GM19351 (cell line): Measurements from ENCODE around the gene SPAG16.
A peak's percentile ranks its signal among the peaks of the same experiment; 100 is the strongest.

Experiments
- ATAC-seq: cut with Tn5 transposase; IDR thresholded peaks from one replicate; pipeline ENCODE4 v1.9.1; 2021; ENCODE audit warnings: mild to moderate bottlenecking, moderate library complexity; ENCODE audit not compliant: unreplicated experiment

Gene SPAG16

GRCh38 chr2:213284105-213285090, at the start of gene SPAG16:
Gene SPAG16 (plus strand): TSS chr2:213284464.
- peak; percentile 97 for ATAC-seq

DNA sequence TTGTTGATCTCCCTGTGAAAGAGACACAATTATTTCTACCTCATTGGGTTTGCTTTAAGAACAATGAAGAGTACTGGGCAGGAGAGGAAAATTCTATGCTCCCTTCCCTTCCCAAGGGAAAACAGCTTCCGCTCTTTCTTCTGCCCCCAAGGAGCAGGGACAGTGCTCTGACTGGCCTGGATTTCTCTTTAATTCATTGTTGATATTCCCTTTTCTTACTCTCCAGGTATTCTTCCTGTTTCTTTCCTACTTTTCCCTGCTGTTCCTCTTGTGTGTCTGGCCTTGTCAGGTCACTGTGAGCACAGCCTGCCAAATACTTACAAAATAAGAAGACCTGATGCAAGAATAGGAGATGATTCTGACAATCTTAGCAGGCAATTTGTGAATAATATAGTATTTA, 49.6 kb upstream of the SPAG16 start:
- ATAC-seq: no peak

DNA sequence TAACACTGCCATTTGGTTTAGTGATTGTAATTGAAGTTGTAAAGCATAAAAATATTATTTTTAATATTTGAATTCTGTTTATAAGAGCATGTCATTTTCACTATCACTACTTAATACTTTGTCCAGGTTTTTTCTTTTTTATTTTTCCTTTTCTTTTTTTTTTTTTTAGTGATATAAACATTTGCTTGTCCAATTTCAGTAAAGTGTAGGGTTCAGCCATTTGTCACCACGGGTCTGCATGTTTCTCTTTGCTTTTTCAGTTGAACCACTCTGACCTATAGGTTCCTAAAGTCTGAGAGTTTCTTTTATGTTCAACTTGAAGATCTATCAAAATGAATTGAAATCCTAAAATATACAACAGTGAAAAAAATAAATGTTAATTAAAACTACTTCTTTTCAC, 48.5 kb upstream of the SPAG16 start:
- no peak for ATAC-seq

DNA sequence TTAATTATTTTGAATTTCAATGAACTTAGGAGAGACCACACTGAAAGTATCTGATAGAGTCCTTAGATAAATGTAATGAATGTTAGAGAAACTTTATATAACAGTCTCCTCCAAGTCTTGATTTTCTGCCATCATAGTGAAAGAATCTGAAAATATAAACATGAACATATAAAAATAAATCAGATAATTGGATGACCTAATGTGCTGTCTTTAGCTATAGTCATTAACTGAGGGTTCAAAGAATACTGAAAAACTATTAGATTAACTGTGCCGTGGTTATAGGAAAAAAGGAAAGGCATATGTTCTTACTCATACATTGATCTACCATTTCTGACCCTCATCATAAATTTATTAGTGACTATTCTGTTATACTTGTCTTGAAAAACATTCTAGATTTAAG, 47.0 kb upstream of the SPAG16 start:
- ATAC-seq: no peak

DNA sequence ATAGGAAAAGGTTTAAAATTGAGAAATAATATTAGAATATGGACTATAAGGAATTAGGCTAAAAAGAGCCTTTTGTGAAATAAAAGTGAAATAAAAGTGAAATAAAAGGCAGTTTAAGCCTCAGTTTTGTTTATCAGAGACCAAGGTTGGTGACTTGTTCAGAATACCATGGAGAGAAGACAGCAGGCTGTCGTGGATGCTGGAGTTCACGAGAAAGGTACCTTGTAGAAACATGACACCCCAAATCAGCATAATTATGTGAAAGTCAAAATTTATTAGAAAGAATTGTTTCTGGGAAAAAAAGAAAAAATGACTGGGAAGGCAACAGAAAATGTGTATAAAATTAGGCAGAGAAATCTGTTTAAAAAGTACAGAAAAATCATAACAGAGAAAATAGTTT, 46.5 kb upstream of the SPAG16 start:
- ATAC-seq: no peak

DNA sequence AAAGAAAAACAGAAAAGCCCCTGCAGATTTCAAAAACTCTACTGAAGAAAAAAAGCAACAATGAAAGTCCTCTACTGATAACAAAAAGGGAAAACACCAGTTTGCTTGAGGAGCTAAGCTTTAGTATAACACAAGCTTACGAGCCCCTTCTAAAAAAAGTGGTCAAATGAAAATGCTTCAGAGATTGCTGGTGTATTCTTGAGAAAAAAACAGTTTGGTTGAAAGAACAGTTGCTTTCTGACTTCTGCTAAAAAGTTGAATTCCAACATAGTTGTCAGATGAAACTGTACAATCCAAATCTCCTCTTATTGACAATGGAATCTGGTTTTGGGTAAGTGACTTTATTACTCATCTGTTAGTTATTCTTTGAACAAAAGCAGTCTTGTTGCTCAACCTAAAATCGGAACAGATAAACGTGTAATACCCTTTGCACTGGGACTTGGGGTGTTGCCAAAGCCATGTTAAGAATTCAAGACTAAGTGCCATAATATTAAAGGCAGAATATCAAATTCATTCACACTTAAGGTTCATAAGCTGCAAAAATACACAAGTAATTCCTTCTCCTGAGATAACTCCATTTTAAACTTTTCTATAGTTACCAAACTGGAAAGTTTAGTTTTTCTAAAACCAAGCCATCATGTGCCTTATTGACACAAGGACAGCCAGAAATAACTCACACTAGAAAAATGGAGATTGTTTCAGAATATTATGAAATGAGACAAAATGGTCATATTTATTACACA, 45.3 kb upstream of the SPAG16 start:
- ATAC-seq: peak; percentile 28

- ATAC-seq: no peak
Observed at GRCh38 chr2:213241817-213242216, 42.4 kb upstream of the SPAG16 start.

- ATAC-seq: no peak
Observed at GRCh38 chr2:213242653-213243052, 41.6 kb upstream of the SPAG16 start.

GRCh38 chr2:213243189-213244044, 40.8 kb upstream of the SPAG16 start:
- ATAC-seq: peak; percentile 36

DNA sequence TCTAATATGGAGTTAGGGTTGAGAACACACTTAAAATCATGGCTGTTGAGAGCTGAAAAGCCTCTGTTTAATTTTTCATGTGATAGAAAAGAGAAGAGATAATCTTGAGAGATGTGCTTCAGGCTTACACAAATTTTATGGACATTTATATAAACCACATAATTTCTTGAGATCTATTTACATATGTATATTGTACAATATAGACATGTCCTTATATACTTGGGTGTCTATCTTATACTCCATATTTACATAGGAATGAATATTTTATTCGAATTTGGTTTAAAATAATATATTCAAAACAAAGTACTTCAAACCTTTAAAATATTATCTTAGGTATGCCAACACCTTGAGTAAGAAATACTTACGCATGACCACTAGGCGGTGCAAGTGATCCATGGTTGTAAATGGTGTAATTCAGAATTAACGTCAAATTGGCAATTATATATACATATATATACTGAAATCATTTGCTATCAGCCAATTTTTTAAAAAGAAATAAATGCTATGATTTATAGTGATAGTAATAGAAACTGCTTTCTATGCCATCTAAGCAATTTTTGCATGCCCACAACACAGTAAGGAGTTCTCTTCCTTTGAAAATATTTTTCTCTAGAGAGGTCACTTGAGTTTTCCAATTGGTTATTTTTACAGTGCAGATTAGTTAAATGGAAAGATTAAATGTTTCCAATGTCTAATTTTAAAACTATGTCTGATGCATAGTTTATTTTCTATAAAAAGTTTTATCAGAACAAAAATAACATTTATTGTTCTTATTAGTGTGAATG, 37.6 kb upstream of the SPAG16 start:
- ATAC-seq: peak; percentile 29

DNA sequence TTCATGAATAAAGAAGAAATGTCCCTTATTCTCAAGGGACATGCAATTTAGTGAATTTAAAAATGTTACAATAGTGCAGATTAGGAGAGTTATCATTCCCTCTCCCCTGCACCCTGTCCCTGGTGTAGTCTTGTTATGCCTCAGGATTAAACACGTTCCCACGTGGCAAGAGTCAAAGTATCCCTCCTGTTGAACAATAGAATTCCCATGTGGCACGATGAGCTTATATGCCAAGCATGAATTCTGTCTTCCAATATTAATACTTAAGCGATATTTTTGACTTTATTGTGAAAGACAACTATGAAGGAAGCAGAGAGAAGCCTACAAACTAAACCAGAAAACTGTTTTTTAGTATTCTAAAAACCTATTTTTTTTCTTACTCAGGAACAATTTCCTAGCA, 36.7 kb upstream of the SPAG16 start:
- ATAC-seq: no peak

- no peak for ATAC-seq
Observed at GRCh38 chr2:213248637-213249036, 35.6 kb upstream of the SPAG16 start.

GRCh38 chr2:213249502-213249901, 34.8 kb upstream of the SPAG16 start:
- no peak for ATAC-seq

DNA sequence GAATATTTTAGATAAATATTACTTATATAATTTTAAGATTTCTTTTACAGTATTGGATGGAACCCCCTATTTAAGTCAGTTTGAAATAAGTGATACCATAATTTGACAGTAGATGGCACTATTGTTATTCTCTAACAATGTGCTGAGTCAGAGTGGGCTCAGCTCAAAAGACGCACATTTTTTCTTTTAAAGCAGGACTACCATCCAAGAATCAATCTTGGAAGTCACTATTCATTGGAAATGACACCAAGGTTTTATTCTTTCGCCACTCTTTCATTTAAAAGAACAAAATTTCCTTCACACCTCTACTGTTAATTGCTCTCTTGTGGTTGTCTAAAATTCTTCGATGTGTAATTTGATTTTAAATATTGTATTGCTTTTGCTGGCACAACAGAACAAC, 32.6 kb upstream of the SPAG16 start:
- ATAC-seq: peak; percentile 75

DNA sequence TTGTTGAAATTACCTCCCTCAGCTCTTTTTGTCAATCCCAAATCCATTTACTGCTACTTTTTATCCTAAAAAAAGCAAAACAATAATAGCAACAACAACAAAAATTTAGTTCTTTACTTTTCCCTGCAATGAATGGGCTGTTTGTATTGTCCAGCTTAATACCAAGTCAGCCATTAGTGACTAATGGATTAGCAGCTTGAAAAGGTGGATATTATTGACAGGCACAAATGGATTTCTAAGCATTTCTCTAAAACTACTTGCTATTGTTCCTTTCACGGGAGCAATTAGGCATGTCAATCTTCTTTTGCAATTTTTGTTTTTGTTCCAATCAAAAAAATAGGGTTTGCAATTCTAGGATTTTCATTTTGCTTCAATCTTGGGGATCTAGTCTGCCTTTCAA, 32.1 kb upstream of the SPAG16 start:
- ATAC-seq: no peak

DNA sequence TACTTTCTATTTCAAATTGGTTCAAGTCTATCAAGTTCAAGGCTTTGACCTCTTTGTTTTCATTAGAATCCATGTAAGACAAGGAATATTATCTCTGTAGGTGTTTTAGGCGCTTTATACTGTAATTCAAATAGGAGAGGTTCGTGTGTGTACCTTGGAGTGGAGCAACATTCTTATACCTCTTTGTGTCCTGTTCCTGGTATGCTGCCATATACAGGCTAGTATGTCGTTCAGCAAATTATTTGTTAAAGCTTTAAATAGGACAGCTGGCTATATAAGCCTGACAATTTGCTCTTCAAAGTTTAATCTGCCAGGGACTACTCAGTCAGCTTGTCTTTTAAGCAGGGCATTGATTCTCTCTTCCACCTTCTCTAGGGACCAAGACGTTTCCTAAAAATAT, 31.1 kb upstream of the SPAG16 start:
- ATAC-seq: no peak

- no peak for ATAC-seq
Observed at GRCh38 chr2:213259266-213259665, 25.0 kb upstream of the SPAG16 start.

- ATAC-seq: no peak
Observed at GRCh38 chr2:213261237-213261636, 23.0 kb upstream of the SPAG16 start.

GRCh38 chr2:213261715-213262114, 22.5 kb upstream of the SPAG16 start:
- ATAC-seq: no peak

- ATAC-seq: no peak
Observed at GRCh38 chr2:213265679-213266078, 18.6 kb upstream of the SPAG16 start.
